Upper lobe of left lung (tissue), 4 donors: ENCODE data around the gene FGGY.

Source experiments
- EP300 ChIP-seq, 4 donors: sonication (generic); formaldehyde crosslinking; IDR thresholded peaks; one replicate each; pipeline ENCODE4 v1.5.1; 2017; ENCODE audit warnings: antibody characterized with exemption in 4 of 4, control low read depth in 2 of 4
- POLR2A ChIP-seq, 4 donors: fragments of 450-650 bp; IDR thresholded peaks; one replicate each; pipeline ENCODE4 v1.5.1; 2016 to 2017; ENCODE audit warnings: antibody characterized with exemption in 4 of 4, mild to moderate bottlenecking in 2 of 4
- POLR2AphosphoS5 ChIP-seq, 2 donors: sonication (generic); formaldehyde crosslinking; IDR thresholded peaks; one replicate each; pipeline ENCODE4 v1.5.1; 2017; ENCODE audit warnings: antibody characterized with exemption in 2 of 2
- TF ChIP-seq, protein P1 (sequence below), 6 experiments: fragments of 450-650 bp in 4 of 6; fragments of 200-600 bp in 2 of 6; sonication (generic) in 2 of 6; IDR thresholded peaks; one replicate each; pipeline ENCODE4 v1.5.1; 2016 to 2019; ENCODE audit warnings: antibody characterized with exemption in 6 of 6

DNA sequence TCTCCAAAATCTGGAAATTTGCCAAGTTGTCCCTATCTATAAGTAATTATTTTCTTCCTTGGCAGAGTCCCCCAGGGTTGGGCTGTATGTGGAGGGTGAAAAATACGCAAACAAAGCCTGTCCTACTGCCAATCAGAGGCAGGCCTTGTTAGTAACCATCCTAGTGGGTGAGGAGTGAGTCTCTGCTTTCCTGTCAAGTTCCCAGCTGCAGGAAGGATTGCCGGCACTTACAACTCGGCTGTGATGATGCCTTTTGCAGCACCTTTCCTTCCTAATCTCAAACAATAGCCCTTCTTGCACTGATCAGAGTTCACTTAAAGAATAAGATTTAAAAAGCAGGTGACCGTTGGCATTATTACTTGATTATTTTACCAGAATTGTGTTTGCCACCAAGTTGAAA, 31.3 kb upstream of the FGGY start:
- TF ChIP-seq, protein P1, sequence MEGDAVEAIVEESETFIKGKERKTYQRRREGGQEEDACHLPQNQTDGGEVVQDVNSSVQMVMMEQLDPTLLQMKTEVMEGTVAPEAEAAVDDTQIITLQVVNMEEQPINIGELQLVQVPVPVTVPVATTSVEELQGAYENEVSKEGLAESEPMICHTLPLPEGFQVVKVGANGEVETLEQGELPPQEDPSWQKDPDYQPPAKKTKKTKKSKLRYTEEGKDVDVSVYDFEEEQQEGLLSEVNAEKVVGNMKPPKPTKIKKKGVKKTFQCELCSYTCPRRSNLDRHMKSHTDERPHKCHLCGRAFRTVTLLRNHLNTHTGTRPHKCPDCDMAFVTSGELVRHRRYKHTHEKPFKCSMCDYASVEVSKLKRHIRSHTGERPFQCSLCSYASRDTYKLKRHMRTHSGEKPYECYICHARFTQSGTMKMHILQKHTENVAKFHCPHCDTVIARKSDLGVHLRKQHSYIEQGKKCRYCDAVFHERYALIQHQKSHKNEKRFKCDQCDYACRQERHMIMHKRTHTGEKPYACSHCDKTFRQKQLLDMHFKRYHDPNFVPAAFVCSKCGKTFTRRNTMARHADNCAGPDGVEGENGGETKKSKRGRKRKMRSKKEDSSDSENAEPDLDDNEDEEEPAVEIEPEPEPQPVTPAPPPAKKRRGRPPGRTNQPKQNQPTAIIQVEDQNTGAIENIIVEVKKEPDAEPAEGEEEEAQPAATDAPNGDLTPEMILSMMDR (IDR thresholded peaks at IDR 0.05), result no peak
- TF ChIP-seq POLR2A (IDR thresholded peaks at IDR 0.05) (no peak), POLR2AphosphoS5 (IDR thresholded peaks at IDR 0.05) (no peak), EP300 (IDR thresholded peaks at IDR 0.05) (no peak)
